ENCODE results near the gene TRIM71. TPM values are rescaled to one million over a fixed set of nuclear protein-coding genes. Genes with fewer than 3 reads are reported as not detected.

The TRIM71 gene
- total and polyA plus RNA-seq, 2 of the 13 experiments (the other 11 are each of a cell fraction or from before 2014, with no cell fraction given) = 21.7 to 76.9 TPM

GRCh38 chr3:32897981-32898623, 80.3 kb downstream of the TRIM71 start:
- no peak overlapping the region for H3K4me3 ChIP-seq (replicated peaks in 1 of 3; ENCODE audit: insufficient read depth in 1 of 3, low read depth in 2 of 3, low read length in 3 of 3)
- no peak for FAIRE-seq
- H3K79me2 ChIP-seq (ENCODE audit: insufficient read depth, low read length) = peaks cover 40% of the 10 kb centered on the region
- WGBS (ENCODE audit: low lambda C conversion rate) = 95% methylated on average over 5 of the region's 5 CpGs
- in situ Hi-C loops (cut with HindIII; ENCODE audit: extremely low pct_ligation_motif_present, low pct_unique_long_range_greater_than_20kb) = no loop called here
- DNase-seq (ENCODE audit: low spot score) = no peak
- H3K9me3 ChIP-seq (ENCODE audit: low read length) = no peaks in the 10 kb centered on the region
- ChIA-PET POLR2A (no interaction called here), CTCF (ENCODE audit: low intra/inter-chr PET ratio, low total read pairs) (no interaction called here)
- H3K27me3 ChIP-seq (ENCODE audit: control insufficient read depth in 1 of 2, insufficient read depth in 2 of 2, low read length in 2 of 2) = no peaks in the 10 kb centered on the region
- H3K9ac ChIP-seq (ENCODE audit: insufficient read depth, low read depth, low read length) = no peak overlapping the region
- H3K36me3 ChIP-seq (replicated peaks in 1 of 2; ENCODE audit: control insufficient read depth in 1 of 2, insufficient read depth in 2 of 2, low read length in 2 of 2) = peaks cover 15 to 26% of the 10 kb centered on the region in 2 experiments
- intact Hi-C loops (cut with micrococcal nuclease; ENCODE audit: unreplicated experiment) = no loop called here
- H4K20me1 ChIP-seq (ENCODE audit: insufficient read depth, low read length) = peaks cover 64% of the 10 kb centered on the region
- H3K4me2 ChIP-seq (ENCODE audit: low read depth, low read length) = no peak overlapping the region
- H3K27ac ChIP-seq (ENCODE audit: extremely low read length, insufficient read depth, low read length) = no peak overlapping the region
- H3K4me1 ChIP-seq (ENCODE audit: insufficient read depth, low read length) = peaks cover 53% of the 10 kb centered on the region
- TF ChIP-seq, protein P1, sequence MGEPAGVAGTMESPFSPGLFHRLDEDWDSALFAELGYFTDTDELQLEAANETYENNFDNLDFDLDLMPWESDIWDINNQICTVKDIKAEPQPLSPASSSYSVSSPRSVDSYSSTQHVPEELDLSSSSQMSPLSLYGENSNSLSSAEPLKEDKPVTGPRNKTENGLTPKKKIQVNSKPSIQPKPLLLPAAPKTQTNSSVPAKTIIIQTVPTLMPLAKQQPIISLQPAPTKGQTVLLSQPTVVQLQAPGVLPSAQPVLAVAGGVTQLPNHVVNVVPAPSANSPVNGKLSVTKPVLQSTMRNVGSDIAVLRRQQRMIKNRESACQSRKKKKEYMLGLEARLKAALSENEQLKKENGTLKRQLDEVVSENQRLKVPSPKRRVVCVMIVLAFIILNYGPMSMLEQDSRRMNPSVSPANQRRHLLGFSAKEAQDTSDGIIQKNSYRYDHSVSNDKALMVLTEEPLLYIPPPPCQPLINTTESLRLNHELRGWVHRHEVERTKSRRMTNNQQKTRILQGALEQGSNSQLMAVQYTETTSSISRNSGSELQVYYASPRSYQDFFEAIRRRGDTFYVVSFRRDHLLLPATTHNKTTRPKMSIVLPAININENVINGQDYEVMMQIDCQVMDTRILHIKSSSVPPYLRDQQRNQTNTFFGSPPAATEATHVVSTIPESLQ (CRISPR knock-in tag; conservative IDR thresholded peaks at IDR 0.05) = no peak
- TF ChIP-seq CTCF (CRISPR knock-in tag; IDR thresholded peaks at IDR 0.05) = peak; percentile 26; the same call in 1 of the 2 replicates
- TF ChIP-seq, protein P2, sequence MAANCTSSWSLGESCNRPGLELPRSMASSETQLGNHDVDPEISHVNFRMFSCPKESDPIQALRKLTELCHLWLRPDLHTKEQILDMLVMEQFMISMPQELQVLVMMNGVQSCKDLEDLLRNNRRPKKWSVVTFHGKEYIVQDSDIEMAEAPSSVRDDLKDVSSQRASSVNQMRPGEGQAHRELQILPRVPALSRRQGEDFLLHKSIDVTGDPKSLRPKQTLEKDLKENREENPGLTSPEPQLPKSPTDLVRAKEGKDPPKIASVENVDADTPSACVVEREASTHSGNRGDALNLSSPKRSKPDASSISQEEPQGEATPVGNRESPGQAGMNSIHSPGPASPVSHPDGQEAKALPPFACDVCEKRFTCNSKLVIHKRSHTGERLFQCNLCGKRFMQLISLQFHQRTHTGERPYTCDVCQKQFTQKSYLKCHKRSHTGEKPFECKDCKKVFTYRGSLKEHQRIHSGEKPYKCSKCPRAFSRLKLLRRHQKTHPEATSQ (CRISPR knock-in tag; IDR thresholded peaks at IDR 0.05; ENCODE audit: borderline replicate concordance) = no peak
- peak in 1 of 2 experiments; percentile 21; a peak in 1 of 4 replicates for TF ChIP-seq POLR2A (IDR thresholded peaks at IDR 0.05; ENCODE audit: insufficient read depth in 1 of 2, low read depth in 2 of 2, low read length in 2 of 2)
- no peak for TF ChIP-seq ASH2L (IDR thresholded peaks at IDR 0.05; ENCODE audit: insufficient read length, low read depth, low read length)
- no peak for TF ChIP-seq NRL (CRISPR knock-in tag; IDR thresholded peaks at IDR 0.05; ENCODE audit: borderline replicate concordance)
- TF ChIP-seq JUN (CRISPR knock-in tag; IDR thresholded peaks at IDR 0.05) = no peak
- no peak for TF ChIP-seq HMGXB4 (CRISPR knock-in tag; IDR thresholded peaks at IDR 0.05; ENCODE audit: borderline replicate concordance in 1 of 2, low read depth in 1 of 2)
- TF ChIP-seq TAF1 (CRISPR knock-in tag; IDR thresholded peaks at IDR 0.05) = no peak
- TF ChIP-seq SMC3 (IDR thresholded peaks at IDR 0.05; ENCODE audit: low read length) = no peak
- peak; percentile 89 for TF ChIP-seq TEAD3 (CRISPR knock-in tag; optimal IDR thresholded peaks at IDR 0.05; ENCODE audit: borderline replicate concordance)
- TF ChIP-seq RBM22 (optimal IDR thresholded peaks at IDR 0.05; ENCODE audit: low read length) = peak; percentile 98
- TF ChIP-seq ZNF33B (CRISPR knock-in tag; IDR thresholded peaks at IDR 0.05) = no peak
- peak; percentile 67; the same call in 1 of the 2 replicates for TF ChIP-seq ZC3H13 (CRISPR knock-in tag; IDR thresholded peaks at IDR 0.05)
- TF ChIP-seq POLR2AphosphoS2 (IDR thresholded peaks at IDR 0.05; ENCODE audit: low read depth, low read length) = peak; percentile 38; the same call in 1 of the 2 replicates
- TF ChIP-seq ZNF790 (CRISPR knock-in tag; IDR thresholded peaks at IDR 0.05; ENCODE audit: borderline replicate concordance) = no peak
- TF ChIP-seq RFX1 (IDR thresholded peaks at IDR 0.05) = no peak
- no peak for ATAC-seq
- no peak overlapping the region for H2AFZ ChIP-seq (ENCODE audit: low read length)
- no TSS peak for BruUV-seq (replicated peaks)

All from HepG2 (cell line).